GM19351 (cell line): ENCODE results near the gene FASTKD2.

Experiments used
- ATAC-seq: cut with Tn5 transposase; IDR thresholded peaks from one replicate; pipeline ENCODE4 v1.9.1; 2021; ENCODE audit warnings: mild to moderate bottlenecking, moderate library complexity; ENCODE audit not compliant: unreplicated experiment

The FASTKD2 gene

DNA sequence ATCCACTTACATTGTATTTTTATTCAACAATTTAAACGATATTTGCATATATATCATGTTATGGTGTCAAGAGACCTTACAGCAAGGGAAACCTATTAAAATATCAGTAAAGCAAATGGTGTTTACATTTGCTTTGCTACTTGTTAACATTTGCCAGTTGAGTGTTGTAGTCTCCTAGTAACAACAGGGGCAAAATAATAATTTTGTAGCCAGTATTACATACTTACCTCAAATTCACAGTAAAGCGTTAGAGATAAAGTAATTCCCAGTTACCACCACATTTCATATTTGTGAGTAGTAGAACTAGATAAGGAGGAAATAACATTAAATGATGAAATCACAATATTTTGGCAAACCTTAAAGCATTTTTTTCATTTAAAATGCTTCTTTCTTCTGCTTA, 71.3 kb downstream of the FASTKD2 start:
- ATAC-seq: no peak

DNA sequence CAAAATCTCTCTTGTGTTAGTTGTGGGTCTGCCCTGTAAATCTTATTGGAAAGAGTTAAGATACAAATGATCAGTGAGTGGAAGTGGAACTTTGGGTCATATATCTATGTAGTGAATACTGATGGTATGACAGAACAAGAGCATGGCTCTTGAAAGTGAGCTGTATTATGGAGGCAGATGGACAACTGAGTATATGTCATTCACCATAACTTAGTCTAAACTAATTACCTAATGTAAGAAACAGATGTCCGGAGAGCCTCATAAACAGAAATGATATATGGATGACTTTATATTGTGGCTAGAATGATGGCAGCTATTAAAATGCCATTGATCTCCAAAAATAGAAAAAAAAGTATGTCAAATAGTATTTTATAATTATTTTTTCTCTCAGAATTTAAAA, 72.4 kb downstream of the FASTKD2 start:
- no peak for ATAC-seq

DNA sequence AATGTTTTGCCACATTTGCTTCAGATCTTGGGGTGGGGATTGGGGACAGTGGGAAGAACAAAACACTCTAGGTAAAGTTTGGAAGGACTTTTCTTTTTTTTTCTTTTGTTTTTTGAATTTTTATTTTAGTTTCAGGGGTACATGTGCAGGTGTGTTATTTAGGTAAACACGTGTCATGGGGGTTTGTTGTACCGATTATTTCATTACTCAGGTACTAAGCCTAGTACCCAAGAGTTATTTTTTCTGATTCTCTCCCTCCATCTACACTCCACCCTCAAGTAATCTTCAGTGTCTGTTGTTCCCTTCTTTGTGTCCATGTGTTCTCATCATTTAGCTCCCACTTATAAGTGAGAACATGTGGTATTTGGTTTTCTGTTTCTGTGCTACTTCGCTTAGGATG, 73.3 kb downstream of the FASTKD2 start:
- ATAC-seq: no peak

DNA sequence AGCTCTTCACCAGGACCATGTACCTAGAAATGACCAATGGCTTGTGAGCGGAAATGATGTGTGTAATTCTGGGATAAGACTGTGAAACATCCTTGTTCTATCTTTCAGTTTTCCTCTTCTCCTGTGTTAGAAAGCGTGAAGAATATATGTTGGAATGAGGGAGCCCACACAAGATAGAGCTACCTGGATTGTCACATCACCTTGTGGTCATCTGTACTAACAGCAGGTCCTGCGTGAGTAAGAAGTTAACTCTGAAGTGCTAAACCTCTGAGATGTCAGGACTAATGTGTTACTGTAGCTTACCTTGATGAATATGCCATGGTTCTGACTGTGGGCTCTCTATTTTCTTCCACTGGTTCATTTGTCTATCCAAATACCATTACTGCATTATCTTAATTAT, 75.6 kb downstream of the FASTKD2 start:
- no peak for ATAC-seq
